B cell (primary cell): Measurements from ENCODE around the gene BMERB1. TPM values are rescaled to one million over a fixed set of nuclear protein-coding genes. Genes with fewer than 3 reads are reported as not detected.

Experiments used
- ATAC-seq: fragments of 200-7000 bp; cut with Tn5 transposase; one replicate; pipeline ENCODE4 v1.10.0; 2021; ENCODE audit warnings: low read depth, mild to moderate bottlenecking, moderate number of reproducible peaks, moderate library complexity
- CTCF ChIA-PET: fragments of 350-600 bp; sonication (Branson Sonifier 250); formaldehyde crosslinking; loops from one replicate; lab custom pipeline; 2021; ENCODE audit warnings: antibody characterized with exemption, inconsistent platforms; lab: Charles Lee
- POLR2A ChIA-PET: fragments of 350-600 bp; sonication (Branson Sonifier 250); formaldehyde crosslinking; loops from one replicate; lab custom pipeline; 2021; ENCODE audit warnings: antibody characterized with exemption; lab: Charles Lee
- DNase-seq: peaks from one replicate; pipeline ENCODE4 v3.0.0; 2013
- H2AFZ ChIP-seq: 2 replicates; pipeline ENCODE4 v1.6.1; 2012; ENCODE audit warnings: mild to moderate bottlenecking, low read depth, low read length; ENCODE audit not compliant: insufficient read depth, poor library complexity, severe bottlenecking
- H3K27ac ChIP-seq, 2 donors: 1 replicate in 1 of 2; 2 replicates in 1 of 2; pipeline ENCODE4 v1.5.1; 2012 to 2013; ENCODE audit warnings: low read length in 2 of 2, mild to moderate bottlenecking in 2 of 2, moderate library complexity in 1 of 2
- H3K27me3 ChIP-seq, 4 experiments: fragments of 200-600 bp in 1 of 4; sonication (generic) in 1 of 4; replicated peaks in 1 of 4; 1 replicate in 2 of 4; 2 replicates in 2 of 4; pipeline versions ENCODE4 v1.6.1 to v1.7.0; 2013 to 2016; ENCODE audit warnings: low read length in 3 of 4, mild to moderate bottlenecking in 2 of 4, mixed read lengths in 1 of 4, moderate library complexity in 1 of 4; ENCODE audit not compliant: insufficient read depth in 4 of 4, control insufficient read depth in 3 of 4; ENCODE audit errors: control extremely low read depth in 1 of 4
- H3K36me3 ChIP-seq, 2 experiments: replicated peaks in 1 of 2; 1 replicate in 1 of 2; 2 replicates in 1 of 2; pipeline versions ENCODE4 v1.6.1 to v1.7.1; 2013; ENCODE audit warnings: low read length in 1 of 2; ENCODE audit not compliant: insufficient read depth in 2 of 2, control insufficient read depth in 1 of 2; ENCODE audit errors: control extremely low read depth in 1 of 2, extremely low read depth in 1 of 2
- H3K4me1 ChIP-seq, 2 donors: fragments of 200-600 bp in 1 of 2; sonication (generic) in 1 of 2; 1 replicate in 1 of 2; 2 replicates in 1 of 2; pipeline versions ENCODE4 v1.5.1 to v1.6.1; 2013 to 2017; ENCODE audit warnings: low read length in 2 of 2; ENCODE audit not compliant: control insufficient read depth in 2 of 2, insufficient read depth in 2 of 2
- H3K4me2 ChIP-seq: replicated peaks from 2 replicates; pipeline ENCODE3; 2012; ENCODE audit warnings: mild to moderate bottlenecking, low read depth, low read length; ENCODE audit not compliant: poor library complexity, severe bottlenecking
- H3K4me3 ChIP-seq, 5 experiments: fragments of 200-600 bp in 1 of 5; sonication (generic) in 1 of 5; 1 replicate in 3 of 5; 2 replicates in 2 of 5; pipeline versions ENCODE4 v1.5.1 to v1.7.0; 2011 to 2016; ENCODE audit warnings: low read length in 4 of 5, mild to moderate bottlenecking in 4 of 5, low read depth in 2 of 5, control low read depth in 1 of 5, moderate library complexity in 1 of 5; ENCODE audit not compliant: insufficient read depth in 1 of 5; ENCODE audit errors: control extremely low read depth in 1 of 5, extremely low read depth in 1 of 5
- H3K79me2 ChIP-seq: fragments of 200-600 bp; sonication (generic); one replicate; pipeline ENCODE4 v1.6.0; 2016; ENCODE audit warnings: low read length; ENCODE audit not compliant: control insufficient read depth, insufficient read depth
- H3K9ac ChIP-seq: fragments of 200-600 bp; sonication (generic); 2 replicates; pipeline ENCODE4 v1.6.1; 2017; ENCODE audit warnings: mild to moderate bottlenecking, low read length, moderate library complexity
- H3K9me3 ChIP-seq, 3 donors: one replicate each; pipeline versions ENCODE4 v1.6.1 to v1.7.1; 2013; ENCODE audit warnings: low read length in 2 of 3; ENCODE audit not compliant: control insufficient read depth in 2 of 3, insufficient read depth in 1 of 3; ENCODE audit errors: control extremely low read depth in 1 of 3
- H4K20me1 ChIP-seq: 2 replicates; pipeline ENCODE4 v1.6.0; 2012; ENCODE audit warnings: mild to moderate bottlenecking, low read length; ENCODE audit not compliant: insufficient read depth, control insufficient read depth, poor library complexity, severe bottlenecking
- H3K27ac Mint-ChIP-seq: one replicate; pipeline ENCODE4 v1.8.0; 2021; ENCODE audit warnings: mixed read lengths
- H3K27me3 Mint-ChIP-seq: one replicate; pipeline ENCODE4 v1.8.0; 2021; ENCODE audit warnings: mixed read lengths
- H3K4me1 Mint-ChIP-seq: one replicate; pipeline ENCODE4 v1.8.0; 2021; ENCODE audit warnings: mixed read lengths
- H3K4me3 Mint-ChIP-seq: one replicate; pipeline ENCODE4 v1.8.0; 2021; ENCODE audit warnings: mixed read lengths
- H3K9me3 Mint-ChIP-seq: one replicate; pipeline ENCODE4 v1.8.0; 2022; ENCODE audit warnings: mixed read lengths; ENCODE audit not compliant: insufficient read depth
- EZH2 ChIP-seq: IDR thresholded peaks from 2 replicates; pipeline ENCODE4 v1.6.1; 2012; ENCODE audit warnings: borderline replicate concordance, low read depth, mild to moderate bottlenecking, moderate library complexity, low read length; ENCODE audit not compliant: insufficient read depth, poor library complexity, severe bottlenecking
- WGBS: methylation state at CpG from one replicate; pipeline ENCODE4 v1.1.5; 2013; ENCODE audit warnings: missing lambda C conversion rate; ENCODE audit not compliant: insufficient coverage; 5-methylcytosine and 5-hydroxymethylcytosine counted together
- intact Hi-C: fragments of 100-400 bp; cut with micrococcal nuclease; formaldehyde crosslinking; loops from one replicate; pipeline ENCODE4 v1.10.0; 2022
- polyA plus RNA-seq: library from polyadenylated mRNA; depleted of rRNA; stranded (reverse); fragments of >200 nt; gene quantifications from 2 replicates; pipeline ENCODE4 v1.2.3, GENCODE V29; 2012
- total RNA-seq, 2 donors: library from RNA; stranded (reverse); fragments of 120-200 nt in 1 of 2; gene quantifications; 1 replicate in 1 of 2; 2 replicates in 1 of 2; pipeline versions ENCODE4 v1.2.3 to v1.2.4, GENCODE V29; 2013 to 2022
- TF ChIP-seq, protein P1 (sequence below): fragments of 200-600 bp; IDR thresholded peaks from one replicate; pipeline ENCODE4 v1.8.0; 2022; ENCODE audit warnings: antibody characterized with exemption, mild to moderate bottlenecking

The BMERB1 gene
- total and polyA plus RNA-seq, 2 donors (not counting 1 experiment from before 2014, with no cell fraction given): 2.2 to 11.2 TPM

DNA sequence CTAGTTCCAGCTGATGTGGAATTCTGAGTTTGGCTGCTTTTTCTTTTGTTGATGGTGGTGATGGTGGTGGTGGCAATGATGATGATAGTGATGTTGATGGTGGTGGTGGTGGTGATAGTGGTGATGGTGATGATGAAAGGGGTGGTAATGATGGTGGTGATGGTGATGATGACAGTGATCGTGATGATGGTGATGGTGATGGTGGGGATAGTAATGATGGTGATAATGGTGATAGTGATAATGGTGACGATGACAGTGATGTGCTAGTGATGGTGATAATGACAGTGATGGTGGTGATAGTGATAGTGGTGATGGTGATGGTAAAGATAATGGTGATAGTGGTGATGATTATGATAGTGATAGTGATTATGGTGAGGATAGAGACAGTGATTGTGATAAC is 61.5 kb downstream of the BMERB1 start:
- Histone ChIP-seq H4K20me1 (no peaks in the 10 kb centered on the region), H3K27me3 (peaks cover 0 to 5% (median 0%) of the 10 kb centered on the region in 4 experiments), H3K36me3 (no peaks in the 10 kb centered on the region), H3K4me2 (no peak overlapping the region), H2AFZ (no peak overlapping the region), H3K27ac (no peak overlapping the region), H3K4me3 (no peak overlapping the region), H3K9me3 (peaks cover 0 to 2% (median 0%) of the 10 kb centered on the region in 3 donors), H3K79me2 (no peaks in the 10 kb centered on the region), H3K4me1 (peaks cover 0 to 6% of the 10 kb centered on the region in 2 donors), H3K9ac (no peak overlapping the region)
- intact Hi-C loops: no loop called here
- DNase-seq (no peak), ATAC-seq (no peak)
- H3K27me3 Mint-ChIP-seq: no peaks in the 10 kb centered on the region
- no peak overlapping the region for H3K27ac Mint-ChIP-seq
- 100% methylated on average over 2 of the region's 2 CpGs for WGBS
- POLR2A ChIA-PET: no interaction called here
- peaks cover 8% of the 10 kb centered on the region for H3K4me1 Mint-ChIP-seq
- no peak for TF ChIP-seq EZH2
- TF ChIP-seq, protein P1, sequence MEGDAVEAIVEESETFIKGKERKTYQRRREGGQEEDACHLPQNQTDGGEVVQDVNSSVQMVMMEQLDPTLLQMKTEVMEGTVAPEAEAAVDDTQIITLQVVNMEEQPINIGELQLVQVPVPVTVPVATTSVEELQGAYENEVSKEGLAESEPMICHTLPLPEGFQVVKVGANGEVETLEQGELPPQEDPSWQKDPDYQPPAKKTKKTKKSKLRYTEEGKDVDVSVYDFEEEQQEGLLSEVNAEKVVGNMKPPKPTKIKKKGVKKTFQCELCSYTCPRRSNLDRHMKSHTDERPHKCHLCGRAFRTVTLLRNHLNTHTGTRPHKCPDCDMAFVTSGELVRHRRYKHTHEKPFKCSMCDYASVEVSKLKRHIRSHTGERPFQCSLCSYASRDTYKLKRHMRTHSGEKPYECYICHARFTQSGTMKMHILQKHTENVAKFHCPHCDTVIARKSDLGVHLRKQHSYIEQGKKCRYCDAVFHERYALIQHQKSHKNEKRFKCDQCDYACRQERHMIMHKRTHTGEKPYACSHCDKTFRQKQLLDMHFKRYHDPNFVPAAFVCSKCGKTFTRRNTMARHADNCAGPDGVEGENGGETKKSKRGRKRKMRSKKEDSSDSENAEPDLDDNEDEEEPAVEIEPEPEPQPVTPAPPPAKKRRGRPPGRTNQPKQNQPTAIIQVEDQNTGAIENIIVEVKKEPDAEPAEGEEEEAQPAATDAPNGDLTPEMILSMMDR: no peak
- no peaks in the 10 kb centered on the region for H3K9me3 Mint-ChIP-seq
- no peak overlapping the region for H3K4me3 Mint-ChIP-seq
- CTCF ChIA-PET: interaction anchor here (0.6 kb wide), 1 partner anchor 248 kb away, joined by 3 read pairs; no protein-coding TSS in a partner anchor

DNA sequence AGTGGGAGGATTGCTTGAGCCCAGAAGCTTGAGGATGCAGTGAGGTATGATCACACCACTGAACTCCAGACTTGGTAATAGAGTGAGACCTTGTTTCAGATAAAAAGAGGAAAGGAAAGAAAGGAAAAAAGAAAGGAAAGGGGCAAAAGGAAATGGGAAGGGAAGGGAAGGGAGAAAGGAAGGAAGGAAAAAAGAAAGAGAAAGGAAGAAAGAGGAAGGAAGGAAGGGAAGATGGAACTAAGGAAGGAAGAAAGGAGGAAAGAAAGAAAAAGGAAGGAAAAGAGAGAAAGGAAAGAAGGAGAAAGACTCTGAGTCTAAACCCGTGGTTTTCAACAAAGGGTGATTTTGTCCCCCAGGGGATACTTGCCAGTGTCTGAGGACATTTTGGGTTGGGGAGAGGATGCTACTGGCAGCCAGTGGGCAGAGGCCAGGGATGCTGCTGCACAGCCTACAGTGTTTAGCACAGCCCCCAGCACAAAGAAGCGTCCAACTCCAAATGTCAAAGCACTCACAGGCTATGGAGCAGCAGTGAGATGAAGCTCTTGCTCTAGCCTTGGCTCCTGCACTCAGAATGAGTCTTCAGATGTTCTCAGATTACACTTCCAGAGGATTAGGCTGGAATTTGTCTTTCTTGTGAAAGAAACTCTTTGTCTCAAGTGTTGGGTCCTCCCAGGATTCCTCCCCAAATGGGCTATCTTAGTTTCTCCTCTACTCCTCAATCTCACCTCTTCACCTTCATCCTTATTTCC is 64.2 kb downstream of the BMERB1 start:
- no peaks in the 10 kb centered on the region for H3K9me3 Mint-ChIP-seq
- WGBS: 67% methylated on average over 1 of the region's 2 CpGs

More for the DNA sequence above, 64.2 kb downstream of the BMERB1 start:
- Histone ChIP-seq H3K4me1 (no peaks in the 10 kb centered on the region), H3K9me3 (no peaks in the 10 kb centered on the region), H3K4me3 (no peak overlapping the region), H3K27ac (no peak overlapping the region), H3K79me2 (no peaks in the 10 kb centered on the region), H2AFZ (no peak overlapping the region), H3K9ac (no peak overlapping the region), H3K36me3 (no peaks in the 10 kb centered on the region), H3K4me2 (no peak overlapping the region), H4K20me1 (no peaks in the 10 kb centered on the region), H3K27me3 (peaks cover 0 to 5% (median 0%) of the 10 kb centered on the region in 4 experiments)
- Mint-ChIP-seq H3K4me3 (no peak overlapping the region), H3K27ac (no peak overlapping the region), H3K27me3 (no peaks in the 10 kb centered on the region), H3K4me1 (no peaks in the 10 kb centered on the region)
- ATAC-seq (no peak), DNase-seq (no peak)
- intact Hi-C loops: no loop called here
- ChIA-PET POLR2A (no interaction called here), CTCF (no interaction called here)
- TF ChIP-seq, protein P1: no peak
- no peak for TF ChIP-seq EZH2
